Testis (tissue), 5 donors: ENCODE results near the gene NRL. TPM values are rescaled to one million over a fixed set of nuclear protein-coding genes. Genes with fewer than 3 reads are reported as not detected.

Experiments used
- DNase-seq: peaks from one replicate; pipeline ENCODE4 v3.0.0-alpha.2; 2019
- H3K27ac ChIP-seq, 2 donors: fragments of 200-600 bp; sonication (generic); one replicate each; pipeline ENCODE4 v1.5.1; 2019
- H3K27me3 ChIP-seq: fragments of 200-600 bp; sonication (generic); one replicate; pipeline ENCODE4 v1.5.1; 2019
- H3K36me3 ChIP-seq: fragments of 200-600 bp; sonication (generic); one replicate; pipeline ENCODE4 v1.5.1; 2017; ENCODE audit warnings: low read depth; ENCODE audit errors: missing control alignments
- H3K4me1 ChIP-seq: fragments of 200-600 bp; sonication (generic); one replicate; pipeline ENCODE4 v1.5.1; 2019
- H3K4me3 ChIP-seq, 2 donors: fragments of 200-600 bp; sonication (generic); one replicate each; pipeline ENCODE4 v1.5.1; 2017 to 2019
- H3K9me3 ChIP-seq: fragments of 200-600 bp; sonication (generic); one replicate; pipeline ENCODE4 v1.5.1; 2017
- POLR2A ChIP-seq: fragments of 450-650 bp; IDR thresholded peaks from one replicate; pipeline ENCODE4 v1.6.1; 2017; ENCODE audit warnings: antibody characterized with exemption, mild to moderate bottlenecking, moderate library complexity
- WGBS, 2 donors: methylation state at CpG; one replicate each; pipeline ENCODE4 v1.1.5; 2018; 5-methylcytosine and 5-hydroxymethylcytosine counted together
- intact Hi-C: fragments of 100-400 bp; cut with DNase I; formaldehyde crosslinking; loops from one replicate; pipeline ENCODE4 v1.15.1; 2023; ENCODE audit warnings: low total_unique reads
- long read RNA-seq, 2 donors: transcript quantifications; one replicate each; lab custom pipeline, GENCODE V29; 2026
- polyA plus RNA-seq: library from polyadenylated mRNA; stranded (reverse); fragments of 350-450 nt; fragmentation: Illumina TruSeq; extraction: RNeasy Lipid Tissue Mini Kit (QIAGEN cat#74804); gene quantifications from one replicate; pipeline ENCODE4 v1.2.3, GENCODE V29; 2014; ENCODE audit warnings: low read depth, low replicate concordance; ENCODE audit not compliant: insufficient read depth
- total RNA-seq, 2 donors: library from RNA; depleted of rRNA; stranded (reverse); fragments of >200 nt; gene quantifications; one replicate each; pipeline ENCODE4 v1.2.3, GENCODE V29; 2016
- TF ChIP-seq, protein P1 (sequence below), 3 experiments: fragments of 450-650 bp in 2 of 3; fragments of 200-600 bp in 1 of 3; sonication (generic) in 1 of 3; IDR thresholded peaks; one replicate each; pipeline ENCODE4 v1.5.1; 2016 to 2019; ENCODE audit warnings: antibody characterized with exemption in 3 of 3, mild to moderate bottlenecking in 2 of 3, moderate library complexity in 1 of 3

NRL gene
- 1 to 10 TPM; 6.6 to 8.3 TPM for total RNA-seq
- 8.2 TPM for polyA plus RNA-seq
- long read RNA-seq, donor 1, result 0 reads
- long read RNA-seq, donor 2, partial matches to known transcripts, result 7 of 7 reads
- long read RNA-seq, donor 2, other reads (novel, unspliced or antisense), result 0 of 7 reads

DNA sequence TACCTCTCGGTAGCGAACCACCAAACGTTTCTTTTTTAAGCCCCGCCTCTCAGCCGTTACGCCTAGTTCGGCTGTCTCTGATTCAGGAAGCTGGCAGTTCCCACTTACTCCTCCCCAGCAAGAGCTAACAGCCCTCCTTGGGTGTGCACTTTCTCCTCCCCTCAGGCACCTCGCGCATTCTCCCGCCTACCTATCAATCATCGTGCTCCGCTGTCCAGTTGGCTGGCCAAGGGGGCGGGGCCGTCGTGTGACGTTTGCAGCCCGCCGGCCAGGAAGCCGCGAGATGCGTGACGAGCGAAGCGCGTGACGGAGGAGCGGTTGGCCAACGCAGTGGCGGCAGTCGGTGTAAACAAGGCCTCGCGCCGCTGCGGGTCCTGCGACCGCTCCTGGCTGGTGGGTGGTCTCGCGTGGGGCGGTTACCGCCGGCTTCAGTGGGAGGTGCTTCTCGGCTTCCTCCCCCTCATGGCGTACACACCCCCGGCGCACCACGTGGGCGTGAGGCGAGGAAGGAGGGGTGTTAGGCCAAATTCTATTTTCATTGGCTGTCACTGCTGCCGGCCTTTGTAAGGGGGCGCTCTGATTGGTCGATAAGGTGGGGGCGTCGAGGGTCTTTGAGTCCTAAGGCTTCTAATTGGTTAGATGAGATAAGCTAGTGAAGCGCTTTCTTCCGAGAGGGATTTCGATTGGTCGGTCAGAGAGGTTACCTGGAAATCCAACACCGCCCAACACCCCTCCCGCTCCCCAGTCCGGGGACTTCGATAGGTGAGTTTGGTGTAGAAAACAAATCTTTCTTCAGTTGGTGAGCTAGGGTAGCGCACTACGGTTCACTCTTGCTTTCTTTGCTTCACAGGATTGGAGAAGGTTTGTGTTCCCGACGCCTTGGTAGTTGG lies at the start of gene NRL, which contains the start of gene DCAF11:
NRL (minus strand) TSS at position 418 of the 890 bp plus-strand sequence. CDS start 32,101 bp downstream, outside the sequence.
DCAF11 (plus strand) TSS at position 246 of the 890 bp plus-strand sequence. CDS start 818 bp downstream, outside the sequence.
- Histone ChIP-seq H3K27me3 (no peaks in the 10 kb centered on the region), H3K4me1 (peaks cover 9% of the 10 kb centered on the region), H3K9me3 (no peaks in the 10 kb centered on the region), H3K27ac (peak within 1 kb of the TSS; percentile 99 to 100), H3K4me3 (peak within 1 kb of the TSS; percentile 68 to 76), H3K36me3 (no peaks in the 10 kb centered on the region)
- DNase-seq, result peak; percentile 99
- 1 to 2% methylated on average over 26 to 59 of the region's 65 CpGs for WGBS, 2 donors
- intact Hi-C loops, result no loop called here
- no peak for TF ChIP-seq POLR2A
- TF ChIP-seq, protein P1, sequence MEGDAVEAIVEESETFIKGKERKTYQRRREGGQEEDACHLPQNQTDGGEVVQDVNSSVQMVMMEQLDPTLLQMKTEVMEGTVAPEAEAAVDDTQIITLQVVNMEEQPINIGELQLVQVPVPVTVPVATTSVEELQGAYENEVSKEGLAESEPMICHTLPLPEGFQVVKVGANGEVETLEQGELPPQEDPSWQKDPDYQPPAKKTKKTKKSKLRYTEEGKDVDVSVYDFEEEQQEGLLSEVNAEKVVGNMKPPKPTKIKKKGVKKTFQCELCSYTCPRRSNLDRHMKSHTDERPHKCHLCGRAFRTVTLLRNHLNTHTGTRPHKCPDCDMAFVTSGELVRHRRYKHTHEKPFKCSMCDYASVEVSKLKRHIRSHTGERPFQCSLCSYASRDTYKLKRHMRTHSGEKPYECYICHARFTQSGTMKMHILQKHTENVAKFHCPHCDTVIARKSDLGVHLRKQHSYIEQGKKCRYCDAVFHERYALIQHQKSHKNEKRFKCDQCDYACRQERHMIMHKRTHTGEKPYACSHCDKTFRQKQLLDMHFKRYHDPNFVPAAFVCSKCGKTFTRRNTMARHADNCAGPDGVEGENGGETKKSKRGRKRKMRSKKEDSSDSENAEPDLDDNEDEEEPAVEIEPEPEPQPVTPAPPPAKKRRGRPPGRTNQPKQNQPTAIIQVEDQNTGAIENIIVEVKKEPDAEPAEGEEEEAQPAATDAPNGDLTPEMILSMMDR (IDR thresholded peaks at IDR 0.05), result peak in 1 of 3 experiments; percentile 19

DNA sequence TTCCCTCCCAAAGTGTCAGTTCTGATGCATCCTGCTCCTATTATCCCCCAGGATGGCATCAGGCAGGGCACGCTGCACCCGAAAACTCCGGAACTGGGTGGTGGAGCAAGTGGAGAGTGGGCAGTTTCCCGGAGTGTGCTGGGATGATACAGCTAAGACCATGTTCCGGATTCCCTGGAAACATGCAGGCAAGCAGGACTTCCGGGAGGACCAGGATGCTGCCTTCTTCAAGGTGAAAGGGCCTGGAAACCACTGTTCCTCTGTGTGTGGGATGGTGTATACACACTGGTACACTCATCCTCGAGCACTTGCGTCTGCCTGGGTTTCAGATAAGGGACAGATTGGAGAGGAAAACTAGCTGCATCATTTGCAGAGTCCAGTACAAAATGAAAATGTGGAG lies 47.3 kb upstream of the NRL start:
- Histone ChIP-seq H3K27me3 (no peaks in the 10 kb centered on the region), H3K36me3 (no peaks in the 10 kb centered on the region), H3K4me3 (peak overlapping the region; percentile 63 to 66), H3K9me3 (no peaks in the 10 kb centered on the region), H3K27ac (peak overlapping the region; percentile 95 to 96), H3K4me1 (peaks cover 16% of the 10 kb centered on the region)
- intact Hi-C loops, result no loop called here
- no peak for DNase-seq
- TF ChIP-seq, protein P1 (IDR thresholded peaks at IDR 0.05), result no peak
- no peak for TF ChIP-seq POLR2A
- 25 to 30% methylated on average over 8 of the region's 8 CpGs for WGBS, 2 donors

DNA sequence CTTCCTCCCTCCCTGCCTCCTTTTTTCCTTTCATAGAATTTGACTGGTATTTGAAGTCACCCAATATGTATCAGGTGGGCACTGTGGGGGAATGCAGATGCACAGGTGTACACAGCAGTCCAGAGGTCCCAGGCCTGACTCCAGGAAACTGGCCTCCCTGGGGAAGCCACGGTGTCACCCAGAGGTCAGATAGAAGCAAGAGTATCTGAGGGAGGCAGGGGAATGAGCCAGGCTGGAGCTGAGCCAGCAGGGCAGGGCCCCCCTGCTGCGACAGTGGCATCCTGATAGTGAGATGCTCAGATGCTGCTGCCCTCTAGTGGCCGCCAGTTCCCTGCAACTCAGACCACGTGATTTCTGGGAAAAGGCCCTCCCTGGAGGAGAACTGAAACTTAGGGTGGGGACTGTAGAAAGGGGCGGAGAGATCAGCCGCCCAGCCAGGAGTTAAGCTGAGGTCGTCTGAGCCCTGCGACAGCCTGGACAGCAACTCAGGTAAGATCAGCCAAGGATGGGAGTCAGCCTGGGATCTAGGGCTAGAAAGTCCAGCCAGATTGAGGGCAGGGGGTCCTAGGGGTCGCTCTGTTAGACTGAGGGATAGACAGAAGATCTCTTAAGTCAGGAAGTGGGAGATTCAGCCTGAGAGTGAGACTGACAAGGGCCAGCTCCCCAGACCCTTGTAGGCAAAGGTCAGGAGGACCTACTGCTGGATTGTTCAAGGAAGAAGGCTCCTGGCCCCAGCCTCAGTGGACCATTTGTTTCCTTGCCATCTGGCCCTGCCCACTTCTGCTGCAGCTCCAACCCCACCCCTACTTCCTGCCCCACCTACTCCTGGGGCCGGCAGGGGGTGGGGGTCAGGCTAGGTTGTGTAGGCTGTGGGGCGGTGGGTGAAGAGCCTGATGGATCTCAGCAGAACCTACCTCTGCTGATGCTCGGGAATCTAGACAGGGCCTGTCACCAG lies 46.4 kb upstream of the NRL start, which contains the start of gene IRF9:
IRF9 (plus strand) TSS at position 416 of the 955 bp plus-strand sequence. CDS start 880 bp downstream, outside the sequence.
- WGBS, 2 donors, result 9 to 10% methylated on average over 11 to 12 of the region's 12 CpGs
- peak within 1 kb of the TSS; percentile 95 to 96 for H3K27ac ChIP-seq
- no peaks in the 10 kb centered on the region for H3K9me3 ChIP-seq
- intact Hi-C loops, result no loop called here
- H3K4me1 ChIP-seq, result peaks cover 16% of the 10 kb centered on the region
- H3K27me3 ChIP-seq, result no peaks in the 10 kb centered on the region
- peak within 1 kb of the TSS; percentile 63 to 66 for H3K4me3 ChIP-seq
- peak; percentile 98 for DNase-seq
- H3K36me3 ChIP-seq, result no peaks in the 10 kb centered on the region
- peak; percentile 25 for TF ChIP-seq POLR2A
- TF ChIP-seq, protein P1 (IDR thresholded peaks at IDR 0.05), result peak; percentile 94 to 99 (median 98)

DNA sequence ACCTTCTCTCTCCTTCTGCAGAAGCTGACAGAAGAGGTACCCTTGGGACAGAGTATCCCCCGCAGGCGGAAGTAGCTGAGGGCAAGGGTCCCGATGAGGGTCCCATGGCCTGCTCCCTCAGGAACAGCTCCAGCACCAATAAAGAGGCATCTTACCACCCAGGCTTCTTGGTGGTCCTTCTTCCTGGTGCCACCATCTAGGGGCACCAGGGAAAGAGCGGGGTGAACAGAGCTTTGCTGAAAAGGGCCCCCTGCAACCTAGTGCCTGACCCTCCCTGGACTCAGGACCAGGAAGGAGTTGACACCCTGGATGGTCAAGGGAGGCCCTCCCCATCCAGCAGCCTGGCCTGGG lies 45.7 kb upstream of the NRL start:
- no peaks in the 10 kb centered on the region for H3K36me3 ChIP-seq
- H3K9me3 ChIP-seq, result no peaks in the 10 kb centered on the region
- no peak overlapping the region for H3K4me3 ChIP-seq
- H3K27me3 ChIP-seq, result no peaks in the 10 kb centered on the region
- H3K4me1 ChIP-seq, result peaks cover 16% of the 10 kb centered on the region
- WGBS, 2 donors, result 72 to 95% methylated on average over 2 to 4 of the region's 4 CpGs
- DNase-seq, result no peak
- intact Hi-C loops, result no loop called here
- no peak for TF ChIP-seq POLR2A
- TF ChIP-seq, protein P1 (IDR thresholded peaks at IDR 0.05), result no peak
- peak overlapping the region; percentile 95 to 96 for H3K27ac ChIP-seq
